PC-3 (cell line): ENCODE data around the gene SPATA20.

ENCODE experiments used
- CTCF ChIP-seq: fragments of 300-600 bp; sonication (generic); conservative IDR thresholded peaks from 2 replicates; pipeline ENCODE4 v1.5.1; 2017; ENCODE audit warnings: antibody characterized with exemption, low read depth, mild to moderate bottlenecking, low read length
- EZH2 ChIP-seq: fragments of 300-600 bp; sonication (generic); IDR thresholded peaks from one replicate; pipeline ENCODE4 v1.6.1; 2017; ENCODE audit warnings: antibody characterized with exemption, mild to moderate bottlenecking, low read length; ENCODE audit not compliant: unreplicated experiment
- EZH2phosphoT487 ChIP-seq: fragments of 300-600 bp; sonication (generic); IDR thresholded peaks from 2 replicates; pipeline ENCODE4 v1.6.1; 2018; ENCODE audit warnings: mild to moderate bottlenecking, antibody characterized with exemption, low read length, borderline replicate concordance

- TF ChIP-seq CTCF (no peak), EZH2 (no peak), EZH2phosphoT487 (no peak)
Observed at GRCh38 chr17:50537721-50538548, 9.0 kb upstream of the SPATA20 start.
